ENCODE measurements around the gene KCNJ4.
"Not testable (repeated sequence)": the region's sequence is repeated elsewhere in the genome, so short reads cannot be mapped to it uniquely, and the experiment has no call there.

Gene KCNJ4

GRCh38 chr22:38412435-38413084, 42.4 kb downstream of the KCNJ4 start:
- DNase-seq (ENCODE audit: low spot score): peak; percentile 44

DNA sequence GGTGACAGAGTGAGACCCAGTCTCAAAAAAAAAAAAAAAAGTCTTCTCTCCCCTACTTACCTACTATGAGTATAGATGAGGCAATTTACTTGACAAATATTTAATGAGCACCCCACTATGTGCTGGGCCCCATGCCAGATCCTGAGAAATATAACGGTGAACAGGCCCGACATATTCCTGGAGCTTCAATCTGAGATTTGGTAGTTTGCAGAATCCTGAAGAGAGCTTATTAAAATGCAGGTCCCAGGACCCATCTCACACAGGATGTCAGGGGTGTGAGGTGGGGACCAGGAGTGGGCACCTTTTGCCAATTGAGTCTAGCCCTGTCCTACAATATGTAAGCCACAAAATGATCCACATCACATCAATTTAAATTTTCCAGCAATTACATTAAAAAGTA, 44.0 kb downstream of the KCNJ4 start:
- DNase-seq (ENCODE audit: low spot score): no peak

GRCh38 chr22:38409916-38410315, 45.1 kb downstream of the KCNJ4 start:
- DNase-seq (ENCODE audit: low spot score): not testable (repeated sequence)

- no peak for DNase-seq (ENCODE audit: low spot score)
Observed at GRCh38 chr22:38406617-38407016, 48.4 kb downstream of the KCNJ4 start.

- no peak for DNase-seq (ENCODE audit: low spot score)
Observed at GRCh38 chr22:38404419-38404818, 50.6 kb downstream of the KCNJ4 start.

DNA sequence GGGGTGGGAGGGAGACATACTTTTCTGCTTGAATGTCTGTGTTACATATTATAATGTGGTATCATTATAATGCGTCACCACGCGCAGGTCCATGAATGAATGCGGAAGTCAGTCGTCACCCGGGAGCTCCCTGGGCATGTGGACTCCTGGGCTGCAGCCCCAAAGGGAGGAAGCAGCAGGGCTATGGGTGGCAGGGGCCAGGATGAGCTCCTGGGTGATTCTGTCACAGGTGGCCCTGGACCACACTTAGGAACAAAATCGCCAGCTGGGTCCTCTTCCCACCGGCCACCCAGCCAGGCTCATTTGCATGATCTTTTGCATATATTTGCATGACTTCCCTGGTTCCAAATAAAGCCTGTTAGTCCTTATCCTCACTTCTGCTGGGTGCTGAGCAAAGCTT, 51.2 kb downstream of the KCNJ4 start:
- no peak for DNase-seq (ENCODE audit: low spot score)

- no peak for DNase-seq (ENCODE audit: low spot score)
Observed at GRCh38 chr22:38402204-38402603, 52.8 kb downstream of the KCNJ4 start.

- no peak for DNase-seq (ENCODE audit: low spot score)
Observed at GRCh38 chr22:38401336-38402084, 53.5 kb downstream of the KCNJ4 start.

DNA sequence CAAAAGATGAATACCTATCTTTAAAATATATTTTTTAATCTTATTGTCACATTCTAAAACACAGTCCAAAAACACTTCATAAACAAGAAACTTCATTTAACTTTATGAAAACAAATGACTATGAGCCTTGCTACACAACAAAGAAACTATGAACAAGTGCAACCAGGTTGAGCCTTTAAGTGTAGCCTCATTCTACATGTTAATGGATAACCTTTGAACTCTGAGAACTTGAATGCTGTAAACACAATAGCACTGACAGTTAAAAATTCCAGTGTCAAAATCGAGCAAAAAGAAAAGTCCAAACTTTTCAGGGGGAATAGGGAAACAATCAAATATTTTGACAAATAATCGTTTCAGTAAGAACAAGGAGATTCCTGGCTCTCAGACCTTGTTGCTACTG, 54.7 kb downstream of the KCNJ4 start:
- not testable (repeated sequence) for DNase-seq (ENCODE audit: low spot score)

DNA sequence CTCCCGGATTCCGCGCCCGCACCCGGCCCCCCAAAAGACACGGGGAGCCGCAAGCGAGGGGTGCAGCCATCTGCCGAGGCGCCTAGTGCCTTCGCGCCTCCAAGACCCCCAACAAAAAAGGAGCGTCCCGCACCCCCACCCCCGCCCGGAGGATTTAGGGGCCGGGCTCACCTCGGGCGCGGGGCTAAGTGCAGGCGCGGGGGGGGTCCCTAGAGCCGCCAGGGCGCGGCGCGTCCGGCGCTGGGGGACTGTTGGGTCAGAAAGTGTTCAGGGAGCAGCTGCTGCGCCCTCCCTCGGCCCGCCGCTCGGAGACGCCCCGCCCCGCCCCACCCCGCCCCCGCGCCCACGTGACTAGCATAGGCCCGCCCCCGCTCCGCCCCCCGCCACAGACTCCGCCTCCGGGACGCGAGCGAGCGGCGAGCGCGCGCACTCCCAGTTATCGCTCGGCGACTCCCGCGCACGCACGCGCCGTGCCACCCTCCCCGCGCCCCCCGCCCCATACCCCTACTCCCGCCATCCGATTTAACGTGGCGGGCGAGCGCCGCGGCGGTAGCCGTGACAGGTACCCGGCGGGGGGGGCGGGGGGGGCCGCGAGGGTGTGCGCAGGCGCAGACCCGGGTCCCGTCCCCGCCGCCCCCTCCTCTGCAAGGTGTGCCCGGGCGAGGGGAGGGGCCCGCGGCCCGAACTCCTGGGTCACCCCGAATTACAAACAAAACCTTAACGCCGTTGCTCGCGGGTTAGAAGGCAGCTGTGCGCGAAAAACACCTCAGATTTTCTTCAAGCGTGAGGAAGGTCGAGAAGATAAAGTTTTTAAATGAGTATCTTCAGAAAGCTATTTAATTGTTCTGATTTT, 56.2 kb downstream of the KCNJ4 start:
- DNase-seq (ENCODE audit: low spot score): peak; percentile 83

GRCh38 chr22:38398181-38398608, 56.8 kb downstream of the KCNJ4 start:
- peak; percentile 39 for DNase-seq (ENCODE audit: low spot score)

DNA sequence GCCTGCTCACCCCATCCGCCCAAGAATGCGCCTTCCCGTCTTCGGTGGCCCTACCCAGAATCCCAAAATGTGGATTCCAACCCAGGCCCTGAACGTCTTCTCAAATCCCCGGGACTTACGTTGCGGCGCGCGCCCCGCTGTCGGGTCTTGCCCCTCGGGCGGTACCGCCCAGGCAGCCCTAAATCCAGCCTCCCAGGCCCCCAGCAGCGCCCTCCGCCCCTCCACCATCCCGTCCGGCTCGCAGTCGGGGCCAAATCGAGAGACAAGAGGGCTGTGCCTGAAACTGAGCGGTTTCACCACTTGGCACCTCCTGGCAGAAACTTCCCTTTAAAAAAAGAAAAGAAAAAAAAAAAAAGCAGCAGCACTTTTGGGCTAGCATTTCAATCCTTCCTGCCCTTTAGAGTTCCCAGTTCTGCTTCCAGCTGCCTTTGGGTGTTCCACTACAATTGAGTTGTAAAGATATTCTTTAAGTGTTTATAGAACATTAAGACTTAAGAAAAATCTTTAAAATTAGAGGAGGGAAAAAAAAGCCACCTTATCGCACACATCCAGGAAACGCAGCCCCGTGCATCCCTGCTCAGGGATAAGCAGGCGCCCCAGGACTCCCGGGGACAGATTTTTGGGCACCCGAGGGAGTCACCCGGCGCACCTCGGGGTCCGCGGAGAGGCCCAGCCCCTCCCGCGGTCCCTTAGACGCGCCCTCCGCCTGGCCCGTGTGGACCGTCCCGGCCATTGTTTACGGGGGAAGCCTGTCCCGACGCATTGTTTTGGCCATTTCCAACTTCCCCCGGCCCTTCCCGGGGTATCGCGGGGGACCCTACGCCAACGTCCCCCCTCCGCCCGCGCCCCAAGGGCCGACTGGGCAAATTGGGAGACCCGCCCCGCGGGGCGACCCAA, 57.6 kb downstream of the KCNJ4 start:
- DNase-seq (ENCODE audit: low spot score): peak; percentile 51

- DNase-seq (ENCODE audit: low spot score): not testable (repeated sequence)
Observed at GRCh38 chr22:38396440-38397069, 58.4 kb downstream of the KCNJ4 start.

GRCh38 chr22:38395944-38396343, 59.1 kb downstream of the KCNJ4 start:
- DNase-seq (ENCODE audit: low spot score): not testable (repeated sequence)

- not testable (repeated sequence) for DNase-seq (ENCODE audit: low spot score)
Observed at GRCh38 chr22:38394929-38395624, 59.9 kb downstream of the KCNJ4 start.

DNA sequence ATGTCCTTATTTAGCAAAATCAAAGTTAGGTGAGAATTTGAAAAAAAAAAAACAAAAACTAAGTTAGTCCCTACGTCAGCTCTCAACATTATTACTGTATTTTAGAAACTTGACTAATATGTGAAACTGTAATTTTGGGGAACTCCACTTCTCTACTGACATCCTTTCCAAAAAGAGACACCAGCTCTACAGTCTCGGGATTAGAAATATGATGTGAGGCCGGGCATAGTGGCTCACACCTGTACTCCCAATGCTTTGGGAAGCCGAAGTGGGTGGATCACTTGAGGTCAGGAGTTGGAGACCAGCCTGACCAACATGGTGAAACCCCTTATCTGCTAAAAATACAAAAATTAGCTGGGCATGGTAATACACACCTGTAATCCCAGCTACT, 65.6 kb downstream of the KCNJ4 start:
- not testable (repeated sequence) for DNase-seq (ENCODE audit: low spot score)

DNA sequence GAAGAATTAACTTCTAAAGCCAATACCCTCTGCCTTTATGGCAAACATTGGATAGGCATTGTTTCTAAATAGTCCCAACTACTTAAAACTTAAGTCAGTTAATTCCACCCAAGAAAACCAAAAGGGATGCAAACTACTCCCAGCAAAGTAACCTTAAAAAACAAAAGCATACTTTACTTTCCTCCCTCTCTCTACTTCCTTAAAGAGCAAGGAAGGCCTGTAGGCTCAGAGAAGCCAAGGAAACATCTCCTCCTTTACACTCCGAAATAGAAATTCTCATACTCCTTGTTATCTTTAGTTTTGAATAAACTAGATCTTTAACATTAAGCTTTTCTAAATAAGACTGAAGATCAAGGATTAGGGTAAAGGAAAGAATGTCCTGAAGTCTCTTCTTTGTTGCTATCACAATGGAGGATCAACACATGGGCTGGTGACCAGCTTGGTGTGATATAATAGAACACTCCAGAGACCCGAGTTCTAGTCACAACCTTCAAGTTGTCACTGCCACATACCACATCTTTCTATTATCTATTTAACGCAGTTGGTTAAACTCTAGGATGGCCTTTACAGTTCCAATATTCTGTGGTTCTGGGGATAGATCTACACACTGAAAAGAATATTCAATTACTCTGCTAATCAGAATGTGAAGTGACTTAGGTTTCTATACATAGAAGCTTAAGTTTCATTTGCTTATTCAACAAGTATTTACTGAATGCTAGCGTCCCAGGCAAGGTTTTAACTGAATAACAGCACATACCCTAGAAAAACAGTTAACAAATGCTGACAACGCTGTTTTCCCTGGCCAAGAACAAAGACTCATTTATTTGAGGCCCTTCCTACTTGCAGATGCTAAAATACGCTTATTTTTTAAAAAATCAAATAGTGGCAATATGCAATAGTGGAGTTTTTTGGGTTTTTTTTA, 66.2 kb downstream of the KCNJ4 start:
- not testable (repeated sequence) for DNase-seq (ENCODE audit: low spot score)

GRCh38 chr22:38386918-38387317, 68.1 kb downstream of the KCNJ4 start:
- DNase-seq (ENCODE audit: low spot score): not testable (repeated sequence)

- DNase-seq (ENCODE audit: low spot score): no peak
Observed at GRCh38 chr22:38383417-38383816, 71.6 kb downstream of the KCNJ4 start.

Measured in LoVo (cell line).